AG09309 (cell line): ENCODE measurements around the gene SLC5A5.
"Not testable (repeated sequence)": the region's sequence is repeated elsewhere in the genome, so short reads cannot be mapped to it uniquely, and the experiment has no call there.

Source experiments
- DNase-seq: peaks from one replicate; pipeline ENCODE4 v3.0.0-alpha.2; 2010; ENCODE audit warnings: low read depth
- H3K4me3 ChIP-seq: 2 replicates; pipeline ENCODE4 v1.5.1; 2011; ENCODE audit warnings: mild to moderate bottlenecking, low read depth, low read length, moderate library complexity; ENCODE audit not compliant: control insufficient read depth
- CTCF ChIP-seq: IDR thresholded peaks from 2 replicates; pipeline ENCODE4 v1.5.1; 2011; ENCODE audit warnings: mild to moderate bottlenecking, low read depth, low read length, inconsistent platforms; ENCODE audit not compliant: insufficient read depth, control insufficient read depth; ENCODE audit errors: missing control alignments

The SLC5A5 gene

GRCh38 chr19:17886515-17886914, 14.8 kb downstream of the SLC5A5 start:
- TF ChIP-seq CTCF: no peak
- H3K4me3 ChIP-seq: no peak overlapping the region
- DNase-seq: no peak

- H3K4me3 ChIP-seq, DNase-seq: not testable (repeated sequence)
Observed at GRCh38 chr19:17887221-17887620, 15.5 kb downstream of the SLC5A5 start.

GRCh38 chr19:17888260-17888659, 16.5 kb downstream of the SLC5A5 start:
- no peak overlapping the region for H3K4me3 ChIP-seq
- DNase-seq: no peak
- TF ChIP-seq CTCF: no peak

GRCh38 chr19:17889609-17890214, 18.0 kb downstream of the SLC5A5 start:
- no peak overlapping the region for H3K4me3 ChIP-seq
- no peak for DNase-seq
- TF ChIP-seq CTCF: no peak

GRCh38 chr19:17893766-17894165, 22.0 kb downstream of the SLC5A5 start:
- H3K4me3 ChIP-seq: no peak overlapping the region
- no peak for DNase-seq
- no peak for TF ChIP-seq CTCF

GRCh38 chr19:17902701-17903100, 31.0 kb downstream of the SLC5A5 start:
- no peak for TF ChIP-seq CTCF
- peak; percentile 31 for DNase-seq
- no peak overlapping the region for H3K4me3 ChIP-seq

GRCh38 chr19:17908244-17908643, 36.5 kb downstream of the SLC5A5 start:
- H3K4me3 ChIP-seq: no peak overlapping the region
- no peak for DNase-seq
- TF ChIP-seq CTCF: no peak
